Gastrocnemius medialis (tissue), 4 donors: ENCODE data around the gene TCEAL7.

ENCODE experiments used
- CTCF ChIP-seq, 5 experiments: fragments of 450-650 bp in 3 of 5; fragments of 200-600 bp in 2 of 5; sonication (generic) in 2 of 5; IDR thresholded peaks in 4 of 5; conservative IDR thresholded peaks in 1 of 5; 1 replicate in 4 of 5; 2 replicates in 1 of 5; pipeline ENCODE4 v1.5.1; 2016 to 2019; ENCODE audit warnings: antibody characterized with exemption in 5 of 5, mild to moderate bottlenecking in 3 of 5, moderate library complexity in 3 of 5
- POLR2A ChIP-seq, 2 donors: fragments of 450-650 bp; IDR thresholded peaks; one replicate each; pipeline ENCODE4 v1.6.1; 2017; ENCODE audit warnings: antibody characterized with exemption in 2 of 2, mild to moderate bottlenecking in 2 of 2, moderate library complexity in 2 of 2

GRCh38 chrX:103367502-103367901, 37.5 kb downstream of the TCEAL7 start:
- TF ChIP-seq CTCF (IDR thresholded peaks at IDR 0.05 in 4 of 5, conservative IDR thresholded peaks at IDR 0.05 in 1 of 5) (no peak), POLR2A (IDR thresholded peaks at IDR 0.05) (no peak)
